Astrocyte of the cerebellum (primary cell): ENCODE measurements around the gene ST14.
"Not testable (repeated sequence)": the region's sequence is repeated elsewhere in the genome, so short reads cannot be mapped to it uniquely, and the experiment has no call there.

Source experiments
- DNase-seq: peaks from one replicate; pipeline ENCODE4 v3.0.0-alpha.2; 2011; ENCODE audit warnings: low read depth
- H3K4me3 ChIP-seq: 2 replicates; pipeline ENCODE4 v1.5.1; 2011; ENCODE audit warnings: mild to moderate bottlenecking, low read depth, low read length, moderate library complexity
- CTCF ChIP-seq: IDR thresholded peaks from 2 replicates; pipeline ENCODE4 v1.5.1; 2012; ENCODE audit warnings: low read length, low read depth, moderate library complexity, mild to moderate bottlenecking; ENCODE audit errors: missing control alignments
- in situ Hi-C: cut with HindIII; loops from 2 replicates; pipeline ENCODE4 v1.10.0; 2017; ENCODE audit warnings: low sequenced_read_pairs

Gene ST14

GRCh38 chr11:130189492-130190210 lies 30.1 kb downstream of the ST14 start:
- TF ChIP-seq CTCF = no peak
- no peak overlapping the region for H3K4me3 ChIP-seq
- DNase-seq = no peak
- in situ Hi-C loops = no loop called here

GRCh38 chr11:130190371-130190881 lies 30.8 kb downstream of the ST14 start:
- no peak for TF ChIP-seq CTCF
- in situ Hi-C loops = no loop called here

GRCh38 chr11:130191896-130192295 lies 32.3 kb downstream of the ST14 start:
- no peak for TF ChIP-seq CTCF
- DNase-seq = no peak
- no peak overlapping the region for H3K4me3 ChIP-seq
- in situ Hi-C loops = no loop called here

More at GRCh38 chr11:130190371-130190881, 30.8 kb downstream of the ST14 start:
- no peak for DNase-seq
- no peak overlapping the region for H3K4me3 ChIP-seq

- DNase-seq = no peak
- in situ Hi-C loops = no loop called here
- no peak overlapping the region for H3K4me3 ChIP-seq
- no peak for TF ChIP-seq CTCF
These were observed 33.3 kb downstream of the ST14 start for GRCh38 chr11:130192845-130193267.

GRCh38 chr11:130193551-130193950 lies 34.0 kb downstream of the ST14 start:
- DNase-seq, H3K4me3 ChIP-seq, in situ Hi-C loops: not testable (repeated sequence)

GRCh38 chr11:130194241-130195023 lies 34.9 kb downstream of the ST14 start:
- in situ Hi-C loops = no loop called here
- TF ChIP-seq CTCF = no peak

More at GRCh38 chr11:130194241-130195023, 34.9 kb downstream of the ST14 start:
- DNase-seq = no peak
- no peak overlapping the region for H3K4me3 ChIP-seq
